ENCODE data around the gene BEND2. TPM values are rescaled to one million over a fixed set of nuclear protein-coding genes. Genes with fewer than 3 reads are reported as not detected.

Gene BEND2
- polyA plus RNA-seq, 1 donor from 2014 or later = not detected

- Histone ChIP-seq H3K27me3 (ENCODE audit: insufficient read depth, low read depth, low read length) (no peaks in the 10 kb centered on the region), H3K4me2 (ENCODE audit: low read length) (no peak overlapping the region), H3K79me2 (replicated peaks; ENCODE audit: insufficient read depth, low read length) (no peaks in the 10 kb centered on the region), H3K4me3 (ENCODE audit: low read length) (no peak overlapping the region), H3K36me3 (ENCODE audit: insufficient read depth, low read length) (no peaks in the 10 kb centered on the region), H4K20me1 (ENCODE audit: insufficient read depth) (no peaks in the 10 kb centered on the region), H3K9me3 (ENCODE audit: low read length) (no peaks in the 10 kb centered on the region), H3F3A (ENCODE audit: insufficient read depth, low read length, poor library complexity, severe bottlenecking) (no peaks in the 10 kb centered on the region), H3K9ac (ENCODE audit: low read length) (no peak overlapping the region), H3K27ac (ENCODE audit: low read length) (no peak overlapping the region), H2AFZ (ENCODE audit: low read depth, low read length) (no peak overlapping the region), H3K9me2 (ENCODE audit: insufficient read depth, low read length) (no peaks in the 10 kb centered on the region)
- TF ChIP-seq CTCF (IDR thresholded peaks at IDR 0.05; ENCODE audit: poor library complexity, severe bottlenecking) (no peak), MXI1 (conservative IDR thresholded peaks at IDR 0.05; ENCODE audit: poor library complexity, severe bottlenecking) (no peak), POLR2AphosphoS5 (IDR thresholded peaks at IDR 0.05) (no peak), EZH2 (IDR thresholded peaks at IDR 0.05; ENCODE audit: borderline replicate concordance, insufficient read depth, low read length, poor library complexity, severe bottlenecking) (no peak), SMC3 (conservative IDR thresholded peaks at IDR 0.05; ENCODE audit: poor library complexity) (no peak), RAD21 (conservative IDR thresholded peaks at IDR 0.05) (no peak), EP300 (conservative IDR thresholded peaks at IDR 0.05; ENCODE audit: poor library complexity, severe bottlenecking) (no peak), TAF1 (IDR thresholded peaks at IDR 0.05; ENCODE audit: low read depth) (no peak)
- TF ChIP-seq, protein P1, sequence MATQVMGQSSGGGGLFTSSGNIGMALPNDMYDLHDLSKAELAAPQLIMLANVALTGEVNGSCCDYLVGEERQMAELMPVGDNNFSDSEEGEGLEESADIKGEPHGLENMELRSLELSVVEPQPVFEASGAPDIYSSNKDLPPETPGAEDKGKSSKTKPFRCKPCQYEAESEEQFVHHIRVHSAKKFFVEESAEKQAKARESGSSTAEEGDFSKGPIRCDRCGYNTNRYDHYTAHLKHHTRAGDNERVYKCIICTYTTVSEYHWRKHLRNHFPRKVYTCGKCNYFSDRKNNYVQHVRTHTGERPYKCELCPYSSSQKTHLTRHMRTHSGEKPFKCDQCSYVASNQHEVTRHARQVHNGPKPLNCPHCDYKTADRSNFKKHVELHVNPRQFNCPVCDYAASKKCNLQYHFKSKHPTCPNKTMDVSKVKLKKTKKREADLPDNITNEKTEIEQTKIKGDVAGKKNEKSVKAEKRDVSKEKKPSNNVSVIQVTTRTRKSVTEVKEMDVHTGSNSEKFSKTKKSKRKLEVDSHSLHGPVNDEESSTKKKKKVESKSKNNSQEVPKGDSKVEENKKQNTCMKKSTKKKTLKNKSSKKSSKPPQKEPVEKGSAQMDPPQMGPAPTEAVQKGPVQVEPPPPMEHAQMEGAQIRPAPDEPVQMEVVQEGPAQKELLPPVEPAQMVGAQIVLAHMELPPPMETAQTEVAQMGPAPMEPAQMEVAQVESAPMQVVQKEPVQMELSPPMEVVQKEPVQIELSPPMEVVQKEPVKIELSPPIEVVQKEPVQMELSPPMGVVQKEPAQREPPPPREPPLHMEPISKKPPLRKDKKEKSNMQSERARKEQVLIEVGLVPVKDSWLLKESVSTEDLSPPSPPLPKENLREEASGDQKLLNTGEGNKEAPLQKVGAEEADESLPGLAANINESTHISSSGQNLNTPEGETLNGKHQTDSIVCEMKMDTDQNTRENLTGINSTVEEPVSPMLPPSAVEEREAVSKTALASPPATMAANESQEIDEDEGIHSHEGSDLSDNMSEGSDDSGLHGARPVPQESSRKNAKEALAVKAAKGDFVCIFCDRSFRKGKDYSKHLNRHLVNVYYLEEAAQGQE (IDR thresholded peaks at IDR 0.05; ENCODE audit: borderline replicate concordance) = no peak
Observed at GRCh38 chrX:18158963-18159362, 61.7 kb downstream of the BEND2 start.

DNA sequence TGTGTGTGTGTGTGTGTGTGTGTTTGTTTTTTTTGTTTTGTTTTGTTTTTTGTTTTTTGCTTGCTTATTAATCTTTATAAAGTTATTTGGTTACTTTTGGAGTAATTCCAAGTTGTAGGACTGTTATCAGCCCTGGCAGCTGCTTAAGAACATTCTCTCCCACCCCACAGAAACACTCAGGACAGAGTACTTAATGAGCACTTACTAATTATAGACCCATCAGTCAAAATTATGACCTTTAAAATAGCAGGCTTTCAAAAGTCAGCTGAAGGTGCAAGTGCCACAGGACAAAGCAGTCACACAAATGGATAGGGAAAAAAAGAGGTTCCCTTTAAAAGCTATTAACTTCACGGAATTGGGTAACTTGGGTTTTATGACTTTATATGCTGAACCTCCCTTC is 69.0 kb downstream of the BEND2 start:
- TF ChIP-seq TAF1 (IDR thresholded peaks at IDR 0.05; ENCODE audit: low read depth) (no peak), MXI1 (conservative IDR thresholded peaks at IDR 0.05; ENCODE audit: poor library complexity, severe bottlenecking) (no peak), POLR2AphosphoS5 (IDR thresholded peaks at IDR 0.05) (no peak), EZH2 (IDR thresholded peaks at IDR 0.05; ENCODE audit: borderline replicate concordance, insufficient read depth, low read length, poor library complexity, severe bottlenecking) (no peak), RAD21 (conservative IDR thresholded peaks at IDR 0.05) (no peak), SMC3 (conservative IDR thresholded peaks at IDR 0.05; ENCODE audit: poor library complexity) (no peak), CTCF (IDR thresholded peaks at IDR 0.05; ENCODE audit: poor library complexity, severe bottlenecking) (no peak)
- TF ChIP-seq, protein P1 (IDR thresholded peaks at IDR 0.05; ENCODE audit: borderline replicate concordance) = no peak
- H3K9me2 ChIP-seq (ENCODE audit: insufficient read depth, low read length) = no peaks in the 10 kb centered on the region
- H3K27ac ChIP-seq (ENCODE audit: low read length) = no peak overlapping the region
- no peak overlapping the region for H3K4me2 ChIP-seq (ENCODE audit: low read length)
- H3K9ac ChIP-seq (ENCODE audit: low read length) = no peak overlapping the region
- H3K9me3 ChIP-seq (ENCODE audit: low read length) = no peaks in the 10 kb centered on the region
- no peaks in the 10 kb centered on the region for H3K36me3 ChIP-seq (ENCODE audit: insufficient read depth, low read length)
- H3K4me3 ChIP-seq (ENCODE audit: low read length) = no peak overlapping the region
- no peak overlapping the region for H2AFZ ChIP-seq (ENCODE audit: low read depth, low read length)
- H4K20me1 ChIP-seq (ENCODE audit: insufficient read depth) = no peaks in the 10 kb centered on the region
- H3K79me2 ChIP-seq (replicated peaks; ENCODE audit: insufficient read depth, low read length) = no peaks in the 10 kb centered on the region
- no peaks in the 10 kb centered on the region for H3K27me3 ChIP-seq (ENCODE audit: insufficient read depth, low read depth, low read length)
- H3F3A ChIP-seq (ENCODE audit: insufficient read depth, low read length, poor library complexity, severe bottlenecking) = no peaks in the 10 kb centered on the region
